HL-60 (cell line): ENCODE data around the gene ATF1.

Experiments
- DNase-seq, 2 experiments: peaks; one replicate each; pipeline ENCODE4 v3.0.0-alpha.2; 2010 to 2020; ENCODE audit warnings: low read depth in 1 of 2, low spot score in 1 of 2
- H3K27ac ChIP-seq: fragments of 250-450 bp; sonication (Bioruptor Pico); replicated peaks from 2 replicates; pipeline ENCODE4 v1.5.1; 2020; ENCODE audit warnings: mild to moderate bottlenecking, moderate library complexity
- H3K27me3 ChIP-seq: fragments of 250-450 bp; sonication (Bioruptor Pico); 2 replicates; pipeline ENCODE4 v1.5.1; 2021; ENCODE audit warnings: mild to moderate bottlenecking, moderate library complexity; ENCODE audit not compliant: insufficient read depth, poor library complexity, severe bottlenecking
- H3K4me3 ChIP-seq: replicated peaks from 2 replicates; pipeline ENCODE4 v1.5.1; 2011; ENCODE audit warnings: mild to moderate bottlenecking, control low read depth, low read length; ENCODE audit not compliant: insufficient read depth
- GABPA ChIP-seq: IDR thresholded peaks from 2 replicates; pipeline ENCODE4 v1.6.1; 2012; ENCODE audit warnings: low read depth
- POLR2AphosphoS5 ChIP-seq: IDR thresholded peaks from 2 replicates; pipeline ENCODE4 v1.6.1; 2012; ENCODE audit warnings: low read depth
- SPI1 ChIP-seq: IDR thresholded peaks from 2 replicates; pipeline ENCODE4 v1.6.1; 2012; ENCODE audit warnings: low read depth, mild to moderate bottlenecking, borderline replicate concordance
- TF ChIP-seq, protein P1 (sequence below): IDR thresholded peaks from one replicate; pipeline ENCODE4 v1.5.1; 2011; ENCODE audit warnings: low read length, control low read depth, inconsistent platforms; ENCODE audit not compliant: insufficient read depth
- TF ChIP-seq, protein P2 (sequence below): IDR thresholded peaks from 2 replicates; pipeline ENCODE4 v1.6.1; 2012; ENCODE audit warnings: low read depth; ENCODE audit not compliant: insufficient replicate concordance

Gene ATF1

DNA sequence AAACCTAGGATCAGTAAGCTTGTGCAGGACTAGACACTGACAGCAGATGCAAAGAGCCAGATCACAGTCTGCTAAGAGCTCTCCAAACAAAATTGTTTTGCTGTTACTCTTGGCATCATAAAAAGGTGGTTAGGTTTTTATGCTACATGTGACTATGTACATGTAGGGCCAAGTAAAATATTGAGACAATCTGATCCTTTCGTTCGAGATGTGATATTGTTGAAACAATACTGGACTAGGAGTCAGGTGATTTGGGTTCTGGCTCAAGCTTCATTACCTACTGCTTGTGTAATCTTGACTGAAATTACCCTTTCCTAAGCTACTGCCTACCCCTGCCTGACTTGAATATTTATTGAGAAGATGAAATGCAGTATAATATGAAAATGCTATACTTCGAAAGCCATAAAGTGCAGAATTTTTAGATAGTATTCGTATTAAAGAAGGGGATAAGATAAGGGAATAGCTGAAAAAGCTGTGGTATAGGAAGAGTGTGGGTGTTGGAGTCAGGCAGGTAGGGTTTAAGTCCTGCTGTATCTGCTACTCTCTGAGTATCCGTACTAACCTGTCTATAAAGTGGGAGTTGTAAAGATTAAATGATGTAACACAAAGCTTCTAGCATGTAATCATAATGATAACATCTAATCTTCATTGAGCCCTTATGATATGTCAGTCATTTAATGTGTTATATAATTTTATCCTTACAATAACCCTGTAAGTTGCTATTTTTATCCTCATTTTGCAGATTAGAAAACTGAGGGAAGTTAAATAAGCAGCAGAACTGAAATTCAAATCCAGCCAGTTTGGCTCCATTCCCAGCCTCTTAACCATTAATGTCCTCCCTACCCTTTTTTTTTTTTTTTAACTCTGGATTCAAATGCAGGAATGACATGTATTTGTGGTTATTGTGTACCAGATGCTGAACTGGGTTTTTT lies 38.6 kb upstream of the ATF1 start:
- DNase-seq, result no peak
- Histone ChIP-seq H3K27ac (no peak overlapping the region), H3K27me3 (no peaks in the 10 kb centered on the region), H3K4me3 (no peak overlapping the region)
- no peak for TF ChIP-seq POLR2AphosphoS5
- TF ChIP-seq GABPA, result no peak
- TF ChIP-seq, protein P1, sequence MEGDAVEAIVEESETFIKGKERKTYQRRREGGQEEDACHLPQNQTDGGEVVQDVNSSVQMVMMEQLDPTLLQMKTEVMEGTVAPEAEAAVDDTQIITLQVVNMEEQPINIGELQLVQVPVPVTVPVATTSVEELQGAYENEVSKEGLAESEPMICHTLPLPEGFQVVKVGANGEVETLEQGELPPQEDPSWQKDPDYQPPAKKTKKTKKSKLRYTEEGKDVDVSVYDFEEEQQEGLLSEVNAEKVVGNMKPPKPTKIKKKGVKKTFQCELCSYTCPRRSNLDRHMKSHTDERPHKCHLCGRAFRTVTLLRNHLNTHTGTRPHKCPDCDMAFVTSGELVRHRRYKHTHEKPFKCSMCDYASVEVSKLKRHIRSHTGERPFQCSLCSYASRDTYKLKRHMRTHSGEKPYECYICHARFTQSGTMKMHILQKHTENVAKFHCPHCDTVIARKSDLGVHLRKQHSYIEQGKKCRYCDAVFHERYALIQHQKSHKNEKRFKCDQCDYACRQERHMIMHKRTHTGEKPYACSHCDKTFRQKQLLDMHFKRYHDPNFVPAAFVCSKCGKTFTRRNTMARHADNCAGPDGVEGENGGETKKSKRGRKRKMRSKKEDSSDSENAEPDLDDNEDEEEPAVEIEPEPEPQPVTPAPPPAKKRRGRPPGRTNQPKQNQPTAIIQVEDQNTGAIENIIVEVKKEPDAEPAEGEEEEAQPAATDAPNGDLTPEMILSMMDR, result no peak
- TF ChIP-seq, protein P2, sequence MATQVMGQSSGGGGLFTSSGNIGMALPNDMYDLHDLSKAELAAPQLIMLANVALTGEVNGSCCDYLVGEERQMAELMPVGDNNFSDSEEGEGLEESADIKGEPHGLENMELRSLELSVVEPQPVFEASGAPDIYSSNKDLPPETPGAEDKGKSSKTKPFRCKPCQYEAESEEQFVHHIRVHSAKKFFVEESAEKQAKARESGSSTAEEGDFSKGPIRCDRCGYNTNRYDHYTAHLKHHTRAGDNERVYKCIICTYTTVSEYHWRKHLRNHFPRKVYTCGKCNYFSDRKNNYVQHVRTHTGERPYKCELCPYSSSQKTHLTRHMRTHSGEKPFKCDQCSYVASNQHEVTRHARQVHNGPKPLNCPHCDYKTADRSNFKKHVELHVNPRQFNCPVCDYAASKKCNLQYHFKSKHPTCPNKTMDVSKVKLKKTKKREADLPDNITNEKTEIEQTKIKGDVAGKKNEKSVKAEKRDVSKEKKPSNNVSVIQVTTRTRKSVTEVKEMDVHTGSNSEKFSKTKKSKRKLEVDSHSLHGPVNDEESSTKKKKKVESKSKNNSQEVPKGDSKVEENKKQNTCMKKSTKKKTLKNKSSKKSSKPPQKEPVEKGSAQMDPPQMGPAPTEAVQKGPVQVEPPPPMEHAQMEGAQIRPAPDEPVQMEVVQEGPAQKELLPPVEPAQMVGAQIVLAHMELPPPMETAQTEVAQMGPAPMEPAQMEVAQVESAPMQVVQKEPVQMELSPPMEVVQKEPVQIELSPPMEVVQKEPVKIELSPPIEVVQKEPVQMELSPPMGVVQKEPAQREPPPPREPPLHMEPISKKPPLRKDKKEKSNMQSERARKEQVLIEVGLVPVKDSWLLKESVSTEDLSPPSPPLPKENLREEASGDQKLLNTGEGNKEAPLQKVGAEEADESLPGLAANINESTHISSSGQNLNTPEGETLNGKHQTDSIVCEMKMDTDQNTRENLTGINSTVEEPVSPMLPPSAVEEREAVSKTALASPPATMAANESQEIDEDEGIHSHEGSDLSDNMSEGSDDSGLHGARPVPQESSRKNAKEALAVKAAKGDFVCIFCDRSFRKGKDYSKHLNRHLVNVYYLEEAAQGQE, result no peak
- TF ChIP-seq SPI1, result no peak

DNA sequence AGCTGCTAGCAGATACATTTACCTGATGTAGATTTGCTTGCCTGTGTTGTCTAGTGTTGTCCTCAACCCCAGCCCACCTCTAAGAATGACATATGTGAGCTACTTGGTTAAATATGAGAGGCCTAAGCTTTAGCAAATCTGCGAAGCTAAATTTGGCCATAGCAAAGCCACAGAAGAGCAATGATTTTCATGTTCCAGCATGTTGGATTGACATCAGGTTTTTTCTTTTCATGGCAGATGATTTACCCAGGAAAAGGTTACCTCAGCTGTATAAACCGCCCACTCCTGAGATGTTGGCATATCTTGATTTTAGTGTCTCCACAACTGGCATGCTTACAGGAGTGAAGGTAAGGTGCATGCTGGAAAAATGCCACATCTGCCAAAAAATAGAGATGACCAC lies 36.4 kb upstream of the ATF1 start:
- no peak for TF ChIP-seq GABPA
- TF ChIP-seq SPI1, result no peak
- TF ChIP-seq, protein P1, result no peak
- TF ChIP-seq POLR2AphosphoS5, result no peak
- TF ChIP-seq, protein P2, result no peak
- Histone ChIP-seq H3K27ac (no peak overlapping the region), H3K27me3 (no peaks in the 10 kb centered on the region), H3K4me3 (no peak overlapping the region)
- DNase-seq, result no peak

DNA sequence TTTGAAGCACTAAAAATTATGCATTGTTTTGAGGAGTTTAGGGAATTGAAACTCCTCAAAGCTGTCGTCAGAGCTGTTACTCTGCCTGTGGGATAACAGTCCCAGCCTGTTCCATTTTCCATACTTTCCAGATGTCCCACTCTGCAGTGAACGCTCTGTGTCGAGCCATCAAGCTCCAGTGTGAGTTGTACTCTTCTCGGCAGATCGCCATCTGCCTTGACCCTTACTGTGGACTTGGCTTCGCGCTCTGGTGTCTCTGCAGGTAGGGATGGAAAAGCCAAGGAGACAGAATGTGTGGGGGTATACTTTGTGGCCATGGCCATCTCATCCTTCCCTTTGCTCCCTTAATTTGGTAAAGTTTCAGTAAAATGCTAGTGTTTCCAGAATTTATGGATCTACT lies 35.5 kb upstream of the ATF1 start:
- TF ChIP-seq GABPA, result no peak
- no peak for TF ChIP-seq POLR2AphosphoS5
- TF ChIP-seq, protein P2, result no peak
- TF ChIP-seq, protein P1, result no peak
- TF ChIP-seq SPI1, result no peak
- no peak overlapping the region for H3K27ac ChIP-seq
- no peak for DNase-seq

More for the DNA sequence above, 35.5 kb upstream of the ATF1 start:
- no peak overlapping the region for H3K4me3 ChIP-seq
- H3K27me3 ChIP-seq, result no peaks in the 10 kb centered on the region
